HG02610 (cell line): ENCODE data around the gene BNIP3.
"Not testable (repeated sequence)": the region's sequence is repeated elsewhere in the genome, so short reads cannot be mapped to it uniquely, and the experiment has no call there.

ENCODE experiments used
- ATAC-seq: cut with Tn5 transposase; IDR thresholded peaks from one replicate; pipeline ENCODE4 v1.9.1; 2021; ENCODE audit warnings: mild to moderate bottlenecking, moderate library complexity; ENCODE audit not compliant: unreplicated experiment

The BNIP3 gene

DNA sequence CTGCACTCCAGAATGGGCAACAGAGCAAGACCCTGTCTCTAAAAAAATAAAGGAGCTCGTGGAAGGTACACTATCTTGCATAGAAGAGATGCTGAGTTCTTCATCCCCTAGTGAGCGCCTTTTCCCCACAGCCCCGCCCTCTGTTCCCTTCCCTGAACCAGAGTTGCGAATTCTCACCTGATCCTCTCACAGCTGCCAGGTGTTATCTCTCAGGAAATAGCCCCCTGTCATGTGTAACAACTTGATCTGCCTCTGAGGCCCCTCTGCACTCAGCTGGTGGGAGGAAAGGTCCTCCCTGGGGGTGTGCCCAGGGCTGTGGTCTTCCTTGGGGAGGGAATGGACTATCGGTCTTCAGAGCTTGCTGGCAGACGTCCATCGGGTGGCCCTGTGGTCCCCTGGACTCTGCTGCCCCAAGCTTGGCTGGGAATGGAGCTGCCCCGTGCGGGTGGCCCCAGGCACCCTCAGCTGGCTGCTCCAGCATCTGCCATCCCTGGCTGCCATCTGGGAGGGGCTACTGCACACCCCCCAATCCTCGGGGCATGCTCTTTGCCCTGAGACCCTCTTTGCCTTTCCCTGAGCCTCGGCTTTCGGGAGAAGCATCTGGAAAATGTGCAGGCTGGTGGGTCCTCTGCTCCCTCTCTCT is 21.7 kb upstream of the BNIP3 start:
- ATAC-seq = no peak

DNA sequence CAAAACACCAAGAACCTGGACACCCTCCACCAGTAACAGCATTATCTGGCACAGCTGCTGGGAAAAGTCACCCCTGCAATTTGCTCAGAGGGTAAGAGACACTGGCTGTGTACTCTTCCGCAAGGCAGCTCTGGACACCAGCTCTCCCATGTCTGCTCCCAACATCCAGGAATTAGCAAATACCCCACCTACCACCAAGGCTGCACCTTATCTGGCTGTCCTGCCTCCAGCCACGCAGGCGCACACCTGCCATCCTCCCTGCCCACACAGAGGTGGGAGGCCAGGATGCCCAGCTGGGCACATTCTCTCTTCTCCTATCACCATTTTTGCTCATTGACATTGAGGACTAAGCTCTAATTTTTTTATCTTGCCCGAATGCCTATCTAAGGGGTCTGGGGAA is 20.3 kb upstream of the BNIP3 start:
- no peak for ATAC-seq

DNA sequence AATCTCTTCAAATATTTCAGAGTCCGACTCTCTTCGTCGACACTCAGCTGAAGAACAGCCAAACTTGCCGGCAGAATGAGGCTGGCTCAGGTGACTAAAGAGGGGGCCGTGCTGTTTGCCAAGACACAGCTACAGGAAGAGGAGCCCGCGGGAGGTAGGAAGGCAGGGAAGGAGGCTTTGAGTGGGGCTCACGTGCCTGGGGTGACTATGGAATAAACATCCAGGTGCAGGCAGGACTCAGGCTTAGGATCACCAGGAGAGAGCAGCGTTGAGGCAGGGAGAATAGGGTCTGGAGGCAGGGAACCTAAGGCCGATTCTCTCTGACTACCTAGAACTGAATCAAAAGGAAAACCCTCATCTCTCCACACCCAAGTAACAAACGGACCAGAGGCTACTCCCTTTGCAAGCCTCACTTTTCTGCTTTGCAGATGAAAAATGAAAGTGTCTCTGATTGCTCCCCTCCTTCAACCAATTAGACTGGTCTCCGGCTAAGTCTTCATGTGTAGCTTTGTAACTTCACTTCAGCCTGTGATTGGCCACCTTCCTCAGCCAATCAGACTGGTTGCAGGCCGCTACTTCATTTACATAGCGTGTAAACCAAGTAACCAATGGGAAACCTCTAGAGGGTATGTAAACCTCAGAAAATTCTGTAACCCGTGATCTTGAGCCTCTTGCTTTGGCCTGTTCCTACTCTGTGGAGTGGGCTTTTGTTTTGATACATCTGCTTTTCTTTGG is 19.7 kb upstream of the BNIP3 start:
- no peak for ATAC-seq

DNA sequence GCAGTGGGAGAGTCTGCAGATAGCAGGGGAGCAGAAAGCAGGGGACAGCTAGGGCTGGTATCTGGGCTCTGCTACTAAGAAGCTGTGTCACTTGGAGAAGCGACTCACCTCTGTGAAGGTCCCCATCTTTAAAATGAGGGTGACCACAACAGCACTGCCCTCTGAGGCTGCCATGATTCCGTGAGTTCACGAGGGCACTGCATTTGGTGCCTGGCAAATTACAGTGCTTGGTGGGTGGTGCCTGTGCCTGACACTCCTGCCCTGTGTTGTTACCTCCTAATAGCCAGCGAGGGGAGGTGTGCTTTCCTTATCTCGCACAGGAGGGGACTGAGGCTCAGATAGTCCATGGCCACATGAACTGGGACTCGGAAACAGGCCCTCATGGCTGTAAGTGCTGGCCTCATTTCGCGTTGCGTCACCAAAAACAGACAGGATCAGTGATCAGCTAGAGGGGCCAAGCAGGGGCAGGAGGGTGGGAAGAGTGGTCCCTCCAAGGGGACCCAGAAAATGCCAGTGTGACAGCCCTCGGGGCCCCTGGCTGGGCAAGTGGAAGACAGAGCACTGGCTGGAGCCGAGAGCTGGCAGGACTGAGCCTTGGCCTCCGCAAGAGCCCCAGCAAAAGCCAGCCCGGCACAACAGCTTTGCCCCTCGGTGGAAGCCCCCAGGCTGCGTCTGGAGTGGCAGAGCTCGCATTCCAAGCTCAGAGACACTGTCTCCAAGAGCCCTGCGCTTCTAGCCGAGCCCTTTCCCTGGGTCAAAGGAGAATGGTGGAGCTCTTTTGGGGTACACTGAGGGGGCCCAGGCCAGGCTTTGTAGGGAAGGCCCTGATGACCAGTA is 17.3 kb upstream of the BNIP3 start:
- ATAC-seq = no peak

DNA sequence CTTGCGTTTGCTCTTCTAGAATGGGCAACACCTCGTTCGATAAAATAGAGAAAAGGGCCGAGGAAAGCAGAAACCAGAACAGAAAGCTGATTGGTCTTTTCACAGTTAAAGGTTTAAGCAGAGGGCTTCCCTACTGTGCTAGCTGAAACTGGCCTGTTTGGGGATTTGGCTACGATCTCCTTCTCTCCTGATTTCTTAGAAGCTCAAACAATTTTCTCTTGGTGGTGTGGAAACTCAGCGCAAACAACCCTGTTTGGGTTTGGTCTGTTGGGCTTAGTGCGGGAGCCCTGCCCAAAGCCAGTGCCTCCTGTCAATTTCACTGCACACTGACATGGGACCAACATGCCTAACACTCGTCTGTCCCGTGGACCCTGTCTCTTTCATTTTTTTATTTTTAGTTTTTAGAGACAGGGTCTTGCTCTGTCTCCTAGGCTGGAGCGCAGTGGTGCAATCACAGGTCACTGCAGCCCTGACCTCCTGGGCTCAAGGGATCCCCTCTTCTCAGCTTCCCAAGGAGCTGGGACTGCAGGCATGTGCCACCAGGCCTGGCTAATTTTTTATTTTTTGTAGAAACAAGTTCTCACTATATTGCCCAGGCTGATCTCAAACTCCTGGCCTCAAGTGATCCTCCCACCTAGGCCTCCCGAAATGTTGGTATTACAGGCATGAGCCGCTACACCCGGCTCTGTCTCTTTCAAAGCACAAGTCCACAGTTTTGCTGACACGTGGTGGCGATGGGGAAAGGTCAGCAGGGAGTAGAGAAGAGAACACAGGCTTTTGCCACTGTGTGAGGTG is 16.5 kb upstream of the BNIP3 start:
- no peak for ATAC-seq

DNA sequence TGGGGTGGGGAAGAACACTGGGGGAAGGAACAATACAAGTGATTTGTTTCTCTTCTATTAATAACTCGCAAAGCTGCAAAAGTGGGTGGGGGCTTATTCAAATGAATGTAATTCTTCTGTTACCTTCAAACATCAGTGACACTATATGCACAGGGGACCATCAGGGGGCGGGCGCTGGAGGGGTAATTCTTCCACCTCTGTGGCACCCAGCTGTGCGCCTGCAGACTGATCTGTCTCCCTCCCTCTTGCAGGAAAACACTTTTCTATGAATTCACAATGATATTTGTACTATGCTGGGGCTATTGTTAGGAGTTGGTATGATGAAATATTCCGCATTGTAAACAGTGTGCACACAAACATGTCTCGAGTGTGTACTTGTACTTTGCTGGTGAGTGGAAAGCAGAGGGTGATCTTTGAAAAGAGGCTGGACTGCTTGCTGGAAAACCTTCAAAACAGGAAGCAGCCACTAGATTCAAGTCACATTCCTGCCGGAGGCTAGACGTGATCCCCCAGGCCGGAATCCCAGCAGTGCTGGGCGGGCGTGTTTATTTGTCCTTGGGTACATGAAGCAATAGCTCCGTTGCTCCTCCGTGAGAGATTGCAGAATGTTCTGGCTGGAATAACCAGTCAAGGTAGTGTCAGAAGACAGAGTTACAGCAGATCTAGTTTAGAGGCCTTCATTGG is 15.8 kb upstream of the BNIP3 start:
- no peak for ATAC-seq

DNA sequence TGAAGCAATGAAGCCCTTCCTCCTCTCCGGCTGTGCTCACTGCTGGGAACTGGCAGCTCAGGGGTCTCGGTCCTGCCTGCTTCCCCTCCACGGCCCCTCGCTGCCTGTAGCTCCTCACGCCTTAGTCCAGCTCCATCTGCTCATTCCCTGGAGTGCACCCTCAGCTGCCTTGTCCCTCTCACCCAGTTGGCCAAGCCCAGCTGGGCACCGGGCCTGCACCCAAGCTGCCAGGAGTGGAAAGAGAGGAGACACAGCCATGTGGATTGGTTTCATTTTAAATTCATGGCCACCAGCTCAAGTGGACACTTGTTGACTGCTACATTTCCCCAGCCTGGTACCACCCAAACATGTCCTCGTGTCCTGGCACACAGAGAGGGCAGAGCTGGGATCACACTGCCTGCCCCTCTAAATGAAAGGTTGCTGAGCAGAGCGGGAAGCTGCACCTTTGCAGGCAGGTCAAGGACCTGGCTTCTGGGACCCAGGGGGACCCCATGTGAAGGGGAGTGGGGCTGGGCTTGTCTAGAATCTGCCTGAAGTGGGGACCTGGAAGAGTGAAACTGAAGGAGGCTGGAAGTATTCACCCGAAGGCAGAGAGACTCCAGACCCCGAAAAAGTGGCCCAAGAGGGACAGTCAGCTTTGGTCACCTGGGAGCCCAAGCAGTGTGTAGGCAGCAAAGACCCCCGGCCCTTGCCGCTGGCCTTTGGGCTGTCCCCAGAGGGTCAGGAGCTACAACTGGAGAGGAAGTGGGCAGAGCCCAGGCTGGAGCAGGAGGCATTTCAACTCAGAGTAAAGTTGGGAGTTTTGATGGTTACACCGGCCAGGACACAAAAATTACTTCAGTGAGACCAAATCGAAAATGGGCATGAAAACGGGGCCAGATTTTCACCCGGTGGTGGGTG is 15.0 kb upstream of the BNIP3 start:
- ATAC-seq = no peak

DNA sequence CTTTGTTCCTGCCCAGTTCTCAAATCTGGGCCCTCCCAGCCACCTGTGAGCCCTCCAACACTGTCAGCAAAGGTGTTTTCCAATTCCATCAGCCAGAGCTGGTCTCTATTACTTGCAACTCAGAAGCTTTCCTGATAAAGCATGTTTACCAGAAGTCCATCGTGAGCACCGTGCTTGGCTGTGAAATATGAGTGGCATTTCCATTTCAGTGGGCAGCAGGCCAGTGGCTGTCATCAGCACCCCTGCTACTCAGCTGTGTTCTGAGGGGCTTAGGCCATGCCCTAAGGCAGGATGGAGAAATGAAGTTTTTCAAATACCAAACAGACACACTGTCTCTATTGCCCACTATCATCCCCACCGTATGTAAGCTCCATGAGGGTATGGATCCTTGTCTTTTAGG is 12.7 kb upstream of the BNIP3 start:
- no peak for ATAC-seq

DNA sequence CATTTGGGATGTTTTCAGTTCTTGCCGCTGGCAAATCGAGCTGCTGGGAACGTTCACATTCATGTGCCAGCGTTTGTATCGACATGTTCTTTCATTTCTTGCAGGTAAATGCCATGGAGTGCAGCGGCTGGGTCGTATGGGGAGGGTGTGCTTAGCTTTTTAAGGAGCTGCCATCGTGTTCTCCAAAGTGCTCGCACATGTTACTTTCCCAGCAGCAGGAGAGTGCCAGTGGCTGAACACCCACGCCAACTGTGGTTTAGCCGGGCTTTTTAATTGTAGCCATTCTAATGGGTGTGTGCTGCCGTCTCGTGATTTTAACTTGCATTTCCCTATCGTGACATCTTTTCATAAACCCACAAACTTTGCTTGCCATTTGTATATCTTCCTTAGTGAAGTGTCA is 11.6 kb upstream of the BNIP3 start:
- ATAC-seq = no peak

DNA sequence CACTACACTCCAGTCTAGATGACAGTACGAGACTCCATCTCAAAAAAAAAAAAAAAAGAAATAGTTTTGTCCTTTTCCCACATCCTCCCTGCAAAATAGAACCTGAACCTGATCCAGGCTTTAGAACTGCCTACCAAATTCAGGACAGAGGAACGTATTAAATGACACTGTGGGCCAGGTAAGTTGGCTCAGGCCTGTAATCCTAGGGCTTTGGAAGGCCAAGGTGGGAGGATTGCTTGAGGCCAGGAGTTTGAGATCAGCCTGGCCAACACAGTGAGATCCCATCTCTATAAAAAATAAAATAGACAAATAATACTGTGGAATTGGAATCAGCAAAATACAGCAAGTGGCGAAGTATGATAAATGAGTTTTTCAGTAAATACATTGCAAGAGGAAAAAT is 10.0 kb upstream of the BNIP3 start:
- ATAC-seq = no peak

DNA sequence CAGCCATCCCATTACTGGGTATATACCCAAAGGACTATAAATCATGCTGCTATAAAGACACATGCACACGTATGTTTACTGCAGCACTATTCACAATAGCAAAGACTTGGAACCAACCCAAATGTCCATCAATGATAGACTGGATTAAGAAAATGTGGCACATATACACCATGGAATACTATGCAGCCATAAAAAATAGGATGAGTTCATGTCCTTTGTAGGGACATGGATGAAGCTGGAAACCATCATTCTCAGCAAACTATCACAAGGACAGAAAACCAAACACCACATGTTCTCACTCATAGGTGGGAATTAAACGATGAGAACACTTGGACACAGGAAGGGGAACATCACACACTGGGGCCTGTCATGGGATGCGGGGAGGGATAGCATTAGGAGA is 6.1 kb upstream of the BNIP3 start:
- ATAC-seq = not testable (repeated sequence)

DNA sequence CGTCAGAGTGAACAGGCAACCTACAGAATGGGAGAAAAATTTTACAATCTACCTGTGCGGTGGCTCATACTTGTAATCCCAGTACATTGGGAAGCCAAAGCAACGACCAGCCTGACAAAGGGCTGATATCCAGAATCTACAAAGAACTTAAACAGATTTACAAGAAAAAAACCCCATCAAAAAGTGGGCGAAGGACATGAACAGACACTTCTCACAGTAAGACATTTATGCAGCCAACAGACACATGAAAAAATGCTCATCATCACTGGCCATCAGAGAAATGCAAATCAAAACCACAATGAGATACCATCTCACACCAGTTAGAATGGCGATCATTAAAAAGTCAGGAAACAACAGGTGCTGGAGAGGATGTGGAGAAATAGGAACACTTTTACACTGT is 5.6 kb upstream of the BNIP3 start:
- ATAC-seq = not testable (repeated sequence)

DNA sequence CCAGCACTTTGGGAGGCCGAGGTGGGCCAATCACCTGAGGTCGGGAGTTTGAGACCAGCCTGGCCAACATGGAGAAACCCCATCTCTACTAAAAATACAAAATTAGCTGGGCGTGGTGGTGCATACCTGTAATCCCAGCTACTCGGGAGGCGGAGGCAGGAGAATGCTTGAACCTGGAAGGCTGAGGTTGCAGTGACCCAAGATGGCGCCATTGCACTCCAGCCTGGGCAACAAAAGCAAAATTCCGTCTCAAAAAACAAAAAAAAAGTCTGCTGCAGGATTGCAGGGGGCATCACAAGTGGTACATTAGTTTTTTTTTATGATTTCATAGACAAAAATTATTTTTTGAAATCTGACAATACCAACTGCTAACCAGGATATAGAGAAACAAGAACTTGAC is 5.1 kb upstream of the BNIP3 start:
- not testable (repeated sequence) for ATAC-seq

DNA sequence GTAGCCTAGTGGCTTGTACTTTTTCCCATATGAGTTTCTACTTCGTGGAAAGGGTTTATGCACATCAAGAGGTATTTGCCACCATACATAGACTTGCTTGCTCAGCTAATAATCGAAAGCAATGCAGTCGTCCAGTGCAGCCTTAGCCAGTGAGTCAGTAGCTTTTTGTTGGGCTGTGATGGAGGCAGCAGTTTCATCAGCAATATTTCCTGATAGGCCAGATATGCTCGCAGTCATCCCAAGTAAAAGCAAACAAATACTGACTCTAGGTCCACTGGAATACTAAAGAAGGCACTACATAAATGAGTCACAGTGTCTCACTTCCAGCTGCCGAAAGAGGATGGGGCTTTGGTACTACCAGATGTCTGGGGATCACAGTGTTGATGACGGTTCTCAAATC is 2.1 kb upstream of the BNIP3 start:
- ATAC-seq = no peak

DNA sequence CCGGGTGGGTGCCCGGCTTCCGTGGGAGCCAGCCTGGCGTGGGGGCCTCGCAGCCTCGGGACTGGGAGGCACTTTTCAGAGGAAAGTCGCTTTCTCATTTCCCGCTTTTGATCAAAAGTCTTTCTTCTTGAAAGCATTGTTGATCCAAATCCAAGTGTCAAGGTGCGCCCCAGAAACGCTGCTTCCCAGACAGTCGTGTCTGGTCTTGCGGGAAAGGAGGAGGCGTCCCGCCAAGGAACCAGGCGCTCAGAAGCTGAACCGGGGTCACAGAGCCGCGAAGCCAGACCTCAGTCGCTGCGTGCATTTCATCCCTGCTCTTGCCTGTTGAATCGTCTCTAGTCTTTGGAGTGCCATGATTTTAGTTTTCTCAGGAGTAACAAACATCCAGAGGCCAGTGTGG is 1.1 kb upstream of the BNIP3 start:
- ATAC-seq = no peak

DNA sequence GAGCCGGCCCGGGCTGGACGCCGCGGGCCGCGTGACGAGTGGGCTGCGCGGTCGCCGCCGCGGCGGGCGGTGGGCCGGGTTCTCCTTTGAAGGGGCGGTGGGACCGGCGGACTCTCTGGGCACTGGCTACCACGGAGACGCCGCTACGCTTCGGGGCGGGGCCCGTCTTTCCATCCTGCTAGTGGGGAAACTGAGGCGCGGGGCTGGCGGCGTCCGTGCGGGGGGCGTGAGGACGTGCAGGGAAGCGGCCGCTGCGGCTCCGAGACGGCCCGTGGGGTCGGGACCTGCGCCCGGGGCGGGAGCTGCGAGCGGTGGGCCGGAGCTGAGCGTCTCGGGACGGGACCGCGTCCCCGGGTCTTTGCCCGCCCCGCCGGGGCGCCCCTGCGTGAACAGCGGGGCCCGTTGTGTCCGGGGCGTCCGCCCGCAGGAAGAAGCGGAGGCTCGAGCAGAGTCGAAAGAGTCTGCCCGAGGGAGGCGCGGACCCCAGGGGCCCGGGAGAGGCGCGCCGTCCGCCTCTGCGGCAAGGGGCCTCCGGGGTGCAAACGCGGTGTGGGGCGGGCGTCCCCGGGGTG is 548 bp upstream of the BNIP3 start:
- peak; percentile 19 for ATAC-seq

DNA sequence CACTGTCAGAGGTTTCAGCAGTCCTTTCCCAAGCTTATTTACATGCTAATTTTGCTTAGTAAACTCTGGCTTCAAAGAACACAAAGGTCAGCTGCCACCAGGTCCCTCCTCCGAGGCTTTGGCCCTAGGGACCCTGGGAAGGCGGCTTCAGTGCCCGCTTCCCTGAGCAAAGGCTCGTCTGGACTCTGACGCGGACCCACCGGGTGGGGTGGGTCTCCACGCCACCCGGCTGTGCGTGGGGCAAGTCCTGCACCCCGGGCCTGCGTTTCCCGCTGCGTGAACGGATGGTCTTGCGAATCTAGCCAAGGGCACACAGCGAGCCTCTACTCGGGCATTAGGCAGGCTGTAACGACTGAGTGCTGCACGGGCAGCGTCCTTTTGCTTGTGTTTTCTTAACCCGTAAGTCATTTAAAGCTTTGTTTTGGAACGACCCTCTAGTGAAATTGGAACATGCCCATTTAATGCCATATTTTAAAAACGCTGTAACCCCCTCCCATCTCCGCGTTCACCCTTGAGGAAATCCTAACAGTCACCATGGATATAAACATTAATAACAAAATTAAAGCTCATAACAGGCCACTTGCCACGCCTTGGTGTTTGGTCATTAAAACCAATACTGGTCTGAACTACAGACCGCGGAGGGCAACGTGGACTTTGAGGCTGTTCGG is 828 bp downstream of the BNIP3 start:
- no peak for ATAC-seq

DNA sequence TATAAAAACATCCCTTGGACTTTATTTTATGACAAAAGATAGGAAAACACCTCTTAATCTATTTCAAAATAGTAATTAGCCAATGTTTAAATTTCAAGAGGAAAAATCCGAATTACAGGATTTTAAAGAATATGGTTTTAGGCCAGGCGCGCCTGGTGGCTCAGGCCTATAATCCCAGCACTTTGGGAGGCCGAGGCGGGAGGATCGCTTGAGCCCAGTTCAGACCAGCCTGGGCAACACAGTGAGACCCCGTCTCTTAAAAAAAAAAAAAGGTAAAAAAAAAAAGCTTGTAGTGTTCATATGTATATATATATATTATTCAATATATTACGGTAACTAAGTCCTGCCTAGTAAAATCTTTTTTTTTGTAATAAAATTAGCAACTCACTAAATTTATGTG is 1.4 kb downstream of the BNIP3 start:
- no peak for ATAC-seq

DNA sequence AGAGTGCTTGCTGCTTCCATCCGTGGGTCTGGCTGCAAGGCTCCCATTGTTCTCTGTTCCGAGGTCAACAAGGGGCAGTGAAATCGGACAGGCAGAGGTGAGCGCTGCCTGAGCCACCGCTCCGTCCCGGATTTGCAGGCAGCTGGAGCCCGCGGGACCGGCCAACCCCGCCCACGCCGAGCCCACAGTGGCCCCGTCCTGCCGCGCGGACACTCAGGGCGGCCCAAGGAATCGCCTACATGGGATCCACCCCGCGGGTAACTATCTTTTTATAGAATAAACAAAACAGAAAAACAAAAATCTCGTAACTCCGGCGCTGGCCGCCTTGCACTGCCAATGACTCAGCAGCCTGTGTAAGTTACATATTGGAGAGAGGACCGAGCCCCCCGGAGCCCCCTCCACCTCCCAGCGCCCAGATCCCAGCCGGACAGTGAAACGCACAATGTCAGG is 1.9 kb downstream of the BNIP3 start:
- ATAC-seq = no peak
